ENCODE results near the gene SPAG8.

The SPAG8 gene, protein sequence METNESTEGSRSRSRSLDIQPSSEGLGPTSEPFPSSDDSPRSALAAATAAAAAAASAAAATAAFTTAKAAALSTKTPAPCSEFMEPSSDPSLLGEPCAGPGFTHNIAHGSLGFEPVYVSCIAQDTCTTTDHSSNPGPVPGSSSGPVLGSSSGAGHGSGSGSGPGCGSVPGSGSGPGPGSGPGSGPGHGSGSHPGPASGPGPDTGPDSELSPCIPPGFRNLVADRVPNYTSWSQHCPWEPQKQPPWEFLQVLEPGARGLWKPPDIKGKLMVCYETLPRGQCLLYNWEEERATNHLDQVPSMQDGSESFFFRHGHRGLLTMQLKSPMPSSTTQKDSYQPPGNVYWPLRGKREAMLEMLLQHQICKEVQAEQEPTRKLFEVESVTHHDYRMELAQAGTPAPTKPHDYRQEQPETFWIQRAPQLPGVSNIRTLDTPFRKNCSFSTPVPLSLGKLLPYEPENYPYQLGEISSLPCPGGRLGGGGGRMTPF

DNA sequence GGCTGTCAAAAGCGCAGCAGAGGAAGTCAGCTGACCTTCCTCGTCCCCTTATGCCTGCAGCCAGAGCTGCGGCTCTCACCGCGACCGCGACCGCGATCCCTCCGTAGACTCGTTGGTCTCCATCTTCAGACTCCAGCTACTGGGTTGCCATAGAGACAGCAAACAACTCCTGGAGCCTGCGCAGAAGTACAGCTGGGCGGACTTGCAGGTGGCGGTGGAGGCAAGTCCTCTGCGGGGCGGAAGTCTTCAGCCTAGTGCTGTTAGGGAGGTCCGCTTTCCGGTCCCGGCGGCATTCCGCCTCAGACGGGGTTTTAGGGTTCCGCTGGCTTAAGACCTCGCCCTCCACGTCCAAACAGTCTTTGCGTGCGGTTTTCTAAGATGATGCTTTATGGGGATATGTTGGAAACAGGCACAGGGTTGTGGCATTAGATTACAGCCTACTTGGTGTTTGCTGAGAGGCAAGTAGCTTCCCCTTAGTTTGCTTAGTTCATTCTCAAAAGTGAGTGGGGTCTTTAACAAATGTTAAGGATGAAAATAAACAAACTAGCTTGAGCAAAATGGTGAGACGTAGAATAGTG lies at the start of gene SPAG8:
Gene SPAG8 (minus strand): TSS at position 238 of the 578 bp plus-strand sequence. CDS start 115 bp downstream, at position 123.
- DNase-seq: peak; percentile 88 to 90

- DNase-seq: no peak
Measured at GRCh38 chr9:35861161-35861897, 49.3 kb upstream of the SPAG8 start.

DNA sequence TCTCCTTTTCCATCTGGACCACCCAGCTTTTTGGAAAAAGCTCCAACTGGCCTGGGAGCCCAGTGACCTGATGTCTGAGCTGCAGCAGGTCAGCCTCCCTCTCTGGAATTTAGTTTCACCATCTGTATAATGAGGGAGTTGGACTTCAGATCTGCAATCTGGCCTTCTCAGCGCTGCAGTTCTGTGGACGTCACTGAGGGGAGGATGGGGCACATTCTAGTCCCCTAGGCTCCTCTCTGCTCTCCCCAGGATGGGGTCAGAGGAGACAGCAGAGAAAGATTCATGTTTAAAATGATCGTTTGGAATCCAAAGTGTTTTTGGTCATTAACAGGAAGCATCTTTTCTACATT lies 47.9 kb upstream of the SPAG8 start:
- DNase-seq: no peak

GRCh38 chr9:35859310-35859989 lies 47.4 kb upstream of the SPAG8 start:
- DNase-seq: no peak

DNA sequence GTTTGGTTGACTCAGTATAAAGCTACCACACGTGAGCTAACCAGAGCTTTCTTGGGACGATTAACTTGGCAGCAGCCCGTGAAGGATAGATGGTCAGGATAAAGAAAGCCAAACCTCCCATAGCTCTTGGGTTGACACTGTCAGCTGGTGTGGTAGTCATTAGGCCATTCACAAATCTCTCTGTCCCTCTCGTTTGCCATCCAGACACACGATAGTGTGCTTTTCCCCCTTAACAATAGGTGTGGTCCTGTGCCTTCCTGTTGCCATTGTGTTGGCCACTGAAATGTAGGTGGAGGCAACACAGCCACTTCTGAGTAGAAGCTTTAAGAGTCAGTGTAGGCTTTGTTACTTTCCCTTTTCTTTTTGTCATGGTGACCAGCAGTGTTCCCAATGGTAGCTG lies 46.4 kb upstream of the SPAG8 start:
- DNase-seq: no peak

DNA sequence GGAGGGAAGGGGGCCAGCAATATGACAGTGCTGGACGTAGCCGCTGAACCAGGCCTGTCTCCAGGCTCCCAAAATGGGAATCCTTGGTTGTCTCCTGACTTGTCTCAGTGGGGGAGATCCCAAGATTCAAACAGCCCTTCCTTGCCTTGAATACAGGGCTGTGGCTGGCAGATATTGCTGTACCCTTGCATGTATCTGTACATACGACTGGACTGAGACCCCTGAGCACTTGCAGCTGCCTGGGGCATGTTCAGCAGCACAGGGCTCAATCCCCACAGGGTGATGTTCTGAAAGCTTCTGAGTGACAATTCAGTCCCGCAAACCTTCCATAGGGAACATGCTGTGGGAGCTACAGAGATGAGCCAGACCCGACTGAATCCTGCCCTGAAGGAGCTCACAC lies 44.8 kb upstream of the SPAG8 start:
- no peak for DNase-seq

- DNase-seq: no peak
Measured at GRCh38 chr9:35856206-35856605, 44.1 kb upstream of the SPAG8 start.

DNA sequence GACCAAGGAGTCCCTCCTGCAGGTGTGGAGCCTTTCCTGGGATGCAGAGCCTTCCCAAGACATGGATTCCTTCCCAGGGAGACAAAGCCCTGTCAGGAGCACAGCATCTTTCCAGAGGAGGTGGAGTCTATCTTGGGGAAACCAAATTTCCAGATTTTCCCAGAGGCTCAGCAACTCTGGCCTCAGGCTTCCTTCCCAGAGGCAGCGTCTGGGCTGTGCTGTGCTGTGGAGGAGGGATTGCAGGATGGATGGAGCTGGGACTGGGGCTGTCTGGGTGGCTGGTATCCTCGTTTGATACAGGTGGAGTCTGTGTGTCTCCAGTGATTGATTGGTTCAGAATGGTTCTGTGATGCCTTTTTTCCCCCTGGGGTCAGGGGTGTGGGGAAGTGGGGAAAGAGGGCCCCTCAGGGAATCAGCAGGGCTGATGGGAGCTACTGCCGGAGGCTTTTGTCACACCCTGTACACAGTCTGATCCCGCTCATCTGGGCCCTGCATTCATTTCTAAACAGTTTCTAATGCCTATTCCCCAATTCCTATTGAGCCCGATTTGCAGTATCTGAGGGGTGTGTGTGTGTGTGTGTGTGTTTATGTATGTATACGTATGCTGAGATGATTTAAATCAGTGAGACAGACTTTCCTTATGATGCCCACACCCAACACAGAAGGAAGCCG lies 42.2 kb upstream of the SPAG8 start:
- no peak for DNase-seq

GRCh38 chr9:35852876-35853865 lies 41.1 kb upstream of the SPAG8 start:
- DNase-seq: no peak

DNA sequence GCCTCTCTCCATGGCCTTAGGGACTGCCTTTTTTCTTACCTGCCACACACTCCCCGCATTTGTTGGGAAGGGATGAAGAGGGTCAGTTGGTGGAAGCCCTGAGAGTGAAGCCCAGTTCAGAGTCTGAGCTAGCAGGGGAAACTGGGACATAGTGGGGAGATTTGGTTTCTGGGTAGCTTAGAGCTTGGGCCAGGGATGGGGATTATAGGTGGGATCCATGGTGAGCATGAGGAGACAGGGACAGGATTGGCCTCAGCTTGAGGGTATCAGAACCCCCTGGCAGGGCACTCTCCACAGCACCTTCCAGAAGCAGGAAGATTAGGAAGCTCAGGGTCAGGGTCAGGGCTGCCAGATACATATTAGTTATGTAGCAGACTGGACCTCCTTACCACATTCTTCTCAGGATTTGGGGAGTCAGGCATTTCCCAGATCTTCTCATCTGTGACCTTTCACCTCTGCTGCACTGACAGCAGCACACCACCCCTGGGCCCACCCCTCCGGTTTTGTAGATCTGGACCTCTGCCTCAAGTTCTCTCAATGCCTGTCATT lies 40.3 kb upstream of the SPAG8 start:
- DNase-seq: no peak

GRCh38 chr9:35847792-35848572 lies 35.9 kb upstream of the SPAG8 start:
- DNase-seq: no peak

- DNase-seq: no peak
Measured at GRCh38 chr9:35845824-35846771, 34.0 kb upstream of the SPAG8 start.

DNA sequence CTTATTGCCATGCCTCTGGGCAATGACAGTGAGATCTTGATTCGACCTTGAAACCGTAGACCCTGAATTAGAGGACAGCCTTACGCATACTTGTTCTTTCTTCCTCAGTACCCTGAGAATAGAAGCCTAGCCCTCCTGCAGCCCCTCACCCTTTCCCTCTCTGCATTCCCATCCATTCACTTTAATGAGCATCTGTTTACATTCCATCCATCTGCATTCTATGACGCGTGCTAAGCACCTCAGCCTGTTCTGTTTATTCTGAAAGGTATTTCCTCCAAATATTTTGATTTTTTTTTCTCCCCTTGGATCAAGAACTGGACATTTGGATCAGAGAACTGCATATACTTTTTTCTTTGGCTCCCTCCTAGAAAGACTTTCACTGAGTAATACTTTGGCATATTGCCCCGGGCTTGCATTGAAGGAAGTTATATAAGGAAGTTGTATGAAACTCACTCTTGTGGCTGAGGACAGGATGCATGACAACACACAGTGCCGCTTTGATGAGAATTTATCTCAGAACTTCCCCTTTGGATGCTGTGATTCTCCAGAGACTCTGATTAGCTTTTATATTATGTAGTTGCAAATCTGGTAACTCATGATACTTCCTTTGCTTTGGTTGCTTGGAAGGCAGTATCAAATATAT lies 32.7 kb upstream of the SPAG8 start:
- peak in 1 of 2 experiments; percentile 52 for DNase-seq

DNA sequence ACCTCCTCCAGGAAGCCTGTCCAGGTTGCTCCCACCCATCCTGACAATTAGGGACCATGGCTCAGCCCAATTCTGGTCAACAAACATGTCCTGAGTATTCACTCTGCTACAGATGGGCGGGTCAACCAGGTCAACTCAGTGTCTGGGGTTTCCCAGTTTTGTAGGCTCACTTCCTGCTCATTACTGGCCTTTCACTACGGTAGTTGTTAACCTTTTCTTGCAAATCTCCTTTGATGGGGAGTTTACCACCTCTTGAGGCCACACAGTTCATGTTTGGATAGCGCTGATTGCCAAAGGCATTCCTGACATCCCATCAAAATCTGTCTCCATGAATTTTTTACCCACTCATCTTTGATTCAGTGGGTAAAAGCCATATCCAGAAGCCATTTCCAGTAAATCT lies 30.7 kb upstream of the SPAG8 start:
- no peak for DNase-seq

DNA sequence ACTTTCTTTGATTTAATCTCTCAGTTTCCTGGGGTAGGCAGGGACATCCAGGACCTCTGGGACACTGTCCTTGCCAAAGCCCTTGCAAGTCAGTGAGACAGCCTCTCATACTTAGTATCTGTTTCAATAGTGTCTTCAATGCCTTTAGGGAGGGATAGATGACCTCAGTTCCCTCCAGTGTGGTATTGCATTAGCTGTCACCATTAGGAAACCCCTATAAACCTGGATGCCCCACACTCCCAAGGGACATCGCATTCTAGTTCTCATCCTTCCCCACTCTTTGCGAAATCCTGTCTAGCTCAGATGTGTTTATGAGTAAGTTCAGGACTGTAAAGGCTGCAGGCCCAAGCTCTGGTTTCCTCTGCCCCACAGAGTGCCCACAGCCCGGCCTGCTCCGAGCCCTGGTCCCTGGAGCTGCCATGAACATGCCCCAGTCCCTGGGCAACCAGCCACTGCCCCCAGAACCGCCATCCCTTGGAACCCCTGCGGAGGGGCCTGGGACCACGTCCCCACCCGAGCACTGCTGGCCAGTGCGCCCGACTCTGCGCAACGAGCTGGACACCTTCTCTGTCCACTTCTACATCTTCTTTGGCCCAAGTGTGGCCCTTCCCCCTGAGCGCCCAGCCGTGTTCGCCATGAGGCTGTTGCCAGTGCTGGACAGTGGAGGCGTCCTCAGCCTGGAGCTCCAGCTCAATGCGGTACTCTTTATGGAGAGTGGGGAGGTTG lies 30.1 kb upstream of the SPAG8 start:
- DNase-seq: no peak

- no peak for DNase-seq
Measured at GRCh38 chr9:35841645-35841900, 29.5 kb upstream of the SPAG8 start.

- DNase-seq: no peak
Measured at GRCh38 chr9:35840881-35841644, 29.0 kb upstream of the SPAG8 start.

All from SW 1271 (cell line).